ENCODE measurements around the gene ABHD6. TPM values are rescaled to one million over a fixed set of nuclear protein-coding genes. Genes with fewer than 3 reads are reported as not detected.
"Not testable (repeated sequence)": the region's sequence is repeated elsewhere in the genome, so short reads cannot be mapped to it uniquely, and the experiment has no call there.

Gene ABHD6
- total RNA-seq, 1 experiment from 2014 or later: 11.6 TPM

- peak; percentile 21 for DNase-seq (ENCODE audit: low read depth)
These were observed 4.7 kb downstream of the ABHD6 start for GRCh38 chr3:58242340-58242739.

GRCh38 chr3:58242860-58243259 lies 5.3 kb downstream of the ABHD6 start:
- DNase-seq (ENCODE audit: low read depth): not testable (repeated sequence)

- no peak for DNase-seq (ENCODE audit: low read depth)
These were observed 6.5 kb downstream of the ABHD6 start for GRCh38 chr3:58243976-58244585.

GRCh38 chr3:58246148-58247047 lies 8.8 kb downstream of the ABHD6 start:
- DNase-seq (ENCODE audit: low read depth): no peak

- DNase-seq (ENCODE audit: low read depth): no peak
These were observed 11.9 kb downstream of the ABHD6 start for GRCh38 chr3:58249358-58250092.

- no peak for DNase-seq (ENCODE audit: low read depth)
These were observed 12.6 kb downstream of the ABHD6 start for GRCh38 chr3:58250093-58250707.

- DNase-seq (ENCODE audit: low read depth): no peak
These were observed 14.0 kb downstream of the ABHD6 start for GRCh38 chr3:58251631-58252035.

- DNase-seq (ENCODE audit: low read depth): no peak
These were observed 16.6 kb downstream of the ABHD6 start for GRCh38 chr3:58254144-58254543.

- no peak for DNase-seq (ENCODE audit: low read depth)
These were observed 18.5 kb downstream of the ABHD6 start for GRCh38 chr3:58256061-58256460.

GRCh38 chr3:58256511-58256910 lies 18.9 kb downstream of the ABHD6 start:
- no peak for DNase-seq (ENCODE audit: low read depth)

- no peak for DNase-seq (ENCODE audit: low read depth)
These were observed 20.9 kb downstream of the ABHD6 start for GRCh38 chr3:58258392-58259055.

GRCh38 chr3:58260261-58260731 lies 22.7 kb downstream of the ABHD6 start:
- peak; percentile 91 for DNase-seq (ENCODE audit: low read depth)

GRCh38 chr3:58260733-58261132 lies 23.1 kb downstream of the ABHD6 start:
- peak; percentile 76 for DNase-seq (ENCODE audit: low read depth)

- no peak for DNase-seq (ENCODE audit: low read depth)
These were observed 24.5 kb downstream of the ABHD6 start for GRCh38 chr3:58261954-58262666.

GRCh38 chr3:58266577-58266976 lies 29.0 kb downstream of the ABHD6 start:
- DNase-seq (ENCODE audit: low read depth): no peak

- DNase-seq (ENCODE audit: low read depth): not testable (repeated sequence)
These were observed 30.0 kb downstream of the ABHD6 start for GRCh38 chr3:58267543-58267942.

- no peak for DNase-seq (ENCODE audit: low read depth)
These were observed 31.8 kb downstream of the ABHD6 start for GRCh38 chr3:58269356-58269755.

- DNase-seq (ENCODE audit: low read depth): no peak
These were observed 32.9 kb downstream of the ABHD6 start for GRCh38 chr3:58270485-58270884.

GRCh38 chr3:58271901-58272501 lies 34.4 kb downstream of the ABHD6 start:
- DNase-seq (ENCODE audit: low read depth): peak; percentile 88

GRCh38 chr3:58272891-58273290 lies 35.3 kb downstream of the ABHD6 start:
- peak; percentile 20 for DNase-seq (ENCODE audit: low read depth)
